Activated T-helper 1 cell treated with anti-CD3 and anti-CD28 coated beads, Interleukin-12 subunit alpha, Interleukin-12 subunit beta, Interleukin-2, Interleukin-4 antibody, amounts not matched to agents 30 ng/mL and 10 ng/mL and 1 ng/mL, durations not matched to agents 14 hours and 24 hours and 36 hours (primary cell): Measurements from ENCODE around the gene SFMBT1. TPM values are rescaled to one million over a fixed set of nuclear protein-coding genes. Genes with fewer than 3 reads are reported as not detected.

ENCODE experiments used
- DNase-seq: peaks from one replicate; pipeline ENCODE4 v3.0.0; 2021; ENCODE audit warnings: low spot score
- H3K27ac Mint-ChIP-seq: one replicate; pipeline ENCODE4 v1.8.0; 2021; ENCODE audit warnings: mild to moderate bottlenecking, mixed read lengths
- H3K27me3 Mint-ChIP-seq: one replicate; pipeline ENCODE4 v1.8.0; 2022; ENCODE audit warnings: mild to moderate bottlenecking, moderate library complexity, mixed read lengths; ENCODE audit not compliant: insufficient read depth
- H3K36me3 Mint-ChIP-seq: one replicate; pipeline ENCODE4 v1.8.0; 2021; ENCODE audit warnings: low read depth, mixed read lengths
- H3K4me1 Mint-ChIP-seq: one replicate; pipeline ENCODE4 v1.8.0; 2021; ENCODE audit warnings: low read depth, mixed read lengths
- H3K4me3 Mint-ChIP-seq: one replicate; pipeline ENCODE4 v1.8.0; 2021; ENCODE audit warnings: mild to moderate bottlenecking, moderate library complexity, mixed read lengths
- H3K9me3 Mint-ChIP-seq: one replicate; pipeline ENCODE4 v1.8.0; 2021; ENCODE audit warnings: mixed read lengths
- intact Hi-C: fragments of 100-400 bp; cut with micrococcal nuclease; formaldehyde crosslinking; loops from one replicate; pipeline ENCODE4 v1.15.1; 2024
- total RNA-seq: library from RNA; stranded (reverse); gene quantifications from 2 replicates; pipeline ENCODE4 v1.2.3, GENCODE V29; 2022

SFMBT1 gene
- total RNA-seq, 1 donor from 2014 or later = 28.4 TPM

- no peaks in the 10 kb centered on the region for H3K27me3 Mint-ChIP-seq
- H3K27ac Mint-ChIP-seq = peak overlapping the region; percentile 35
- peaks cover 9% of the 10 kb centered on the region for H3K4me1 Mint-ChIP-seq
- H3K9me3 Mint-ChIP-seq = no peaks in the 10 kb centered on the region
- peak; percentile 16 for DNase-seq
- H3K4me3 Mint-ChIP-seq = no peak overlapping the region
- peaks cover 12% of the 10 kb centered on the region for H3K36me3 Mint-ChIP-seq
- intact Hi-C loops = loop anchor here (1.0 to 2.0 kb wide), 6 partner anchors 38 to 192 kb away; partner anchors contain the start of gene STIMATE
Measured at GRCh38 chr3:52934630-52935530, 111.0 kb downstream of the SFMBT1 start.

GRCh38 chr3:52931889-52932288 lies 114.0 kb downstream of the SFMBT1 start:
- Mint-ChIP-seq H3K4me3 (no peak overlapping the region), H3K36me3 (peaks cover 17% of the 10 kb centered on the region), H3K27ac (no peak overlapping the region), H3K9me3 (no peaks in the 10 kb centered on the region), H3K27me3 (no peaks in the 10 kb centered on the region), H3K4me1 (peaks cover 9% of the 10 kb centered on the region)
- intact Hi-C loops = no loop called here
- DNase-seq = no peak

GRCh38 chr3:52931328-52931727 lies 114.5 kb downstream of the SFMBT1 start:
- H3K27me3 Mint-ChIP-seq = no peaks in the 10 kb centered on the region
- H3K36me3 Mint-ChIP-seq = peaks cover 17% of the 10 kb centered on the region
- no peak overlapping the region for H3K4me3 Mint-ChIP-seq
- intact Hi-C loops = no loop called here
- no peak for DNase-seq
- H3K27ac Mint-ChIP-seq = no peak overlapping the region
- peaks cover 9% of the 10 kb centered on the region for H3K4me1 Mint-ChIP-seq
- H3K9me3 Mint-ChIP-seq = no peaks in the 10 kb centered on the region

GRCh38 chr3:52930748-52931147 lies 115.1 kb downstream of the SFMBT1 start:
- DNase-seq = no peak
- H3K9me3 Mint-ChIP-seq = no peaks in the 10 kb centered on the region
- H3K36me3 Mint-ChIP-seq = peaks cover 17% of the 10 kb centered on the region
- intact Hi-C loops = no loop called here
- H3K27ac Mint-ChIP-seq = no peak overlapping the region
- H3K4me1 Mint-ChIP-seq = peaks cover 15% of the 10 kb centered on the region
- no peak overlapping the region for H3K4me3 Mint-ChIP-seq
- no peaks in the 10 kb centered on the region for H3K27me3 Mint-ChIP-seq

GRCh38 chr3:52926554-52926953 lies 119.3 kb downstream of the SFMBT1 start:
- DNase-seq = no peak
- H3K4me1 Mint-ChIP-seq = peaks cover 23% of the 10 kb centered on the region

GRCh38 chr3:52925405-52926313 lies 120.2 kb downstream of the SFMBT1 start:
- intact Hi-C loops = no loop called here
- Mint-ChIP-seq H3K27me3 (no peaks in the 10 kb centered on the region), H3K4me1 (peaks cover 23% of the 10 kb centered on the region), H3K36me3 (peaks cover 27% of the 10 kb centered on the region), H3K4me3 (no peak overlapping the region), H3K27ac (no peak overlapping the region), H3K9me3 (no peaks in the 10 kb centered on the region)
- no peak for DNase-seq

More at GRCh38 chr3:52926554-52926953, 119.3 kb downstream of the SFMBT1 start:
- Mint-ChIP-seq H3K27ac (no peak overlapping the region), H3K27me3 (no peaks in the 10 kb centered on the region), H3K9me3 (no peaks in the 10 kb centered on the region), H3K4me3 (no peak overlapping the region), H3K36me3 (peaks cover 27% of the 10 kb centered on the region)
- intact Hi-C loops = no loop called here

GRCh38 chr3:52923963-52924362 lies 121.9 kb downstream of the SFMBT1 start:
- peaks cover 33% of the 10 kb centered on the region for H3K36me3 Mint-ChIP-seq
- no peaks in the 10 kb centered on the region for H3K9me3 Mint-ChIP-seq
- H3K4me1 Mint-ChIP-seq = peaks cover 23% of the 10 kb centered on the region
- H3K27me3 Mint-ChIP-seq = no peaks in the 10 kb centered on the region
- DNase-seq = no peak
- intact Hi-C loops = no loop called here
- H3K27ac Mint-ChIP-seq = no peak overlapping the region
- H3K4me3 Mint-ChIP-seq = no peak overlapping the region

GRCh38 chr3:52920841-52921240 lies 125.0 kb downstream of the SFMBT1 start:
- H3K27ac Mint-ChIP-seq = no peak overlapping the region
- no peak for DNase-seq
- H3K27me3 Mint-ChIP-seq = no peaks in the 10 kb centered on the region
- no peak overlapping the region for H3K4me3 Mint-ChIP-seq
- intact Hi-C loops = no loop called here
- peaks cover 35% of the 10 kb centered on the region for H3K36me3 Mint-ChIP-seq
- H3K4me1 Mint-ChIP-seq = peaks cover 18% of the 10 kb centered on the region
- no peaks in the 10 kb centered on the region for H3K9me3 Mint-ChIP-seq

GRCh38 chr3:52917044-52917443 lies 128.8 kb downstream of the SFMBT1 start:
- Mint-ChIP-seq H3K27ac (no peak overlapping the region), H3K36me3 (peaks cover 32% of the 10 kb centered on the region), H3K4me3 (no peak overlapping the region), H3K27me3 (no peaks in the 10 kb centered on the region), H3K9me3 (no peaks in the 10 kb centered on the region), H3K4me1 (peaks cover 4% of the 10 kb centered on the region)
- DNase-seq = no peak
- intact Hi-C loops = no loop called here

GRCh38 chr3:52915294-52915693 lies 130.6 kb downstream of the SFMBT1 start:
- Mint-ChIP-seq H3K4me3 (no peak overlapping the region), H3K27me3 (no peaks in the 10 kb centered on the region), H3K4me1 (peaks cover 4% of the 10 kb centered on the region), H3K36me3 (peaks cover 28% of the 10 kb centered on the region), H3K9me3 (no peaks in the 10 kb centered on the region), H3K27ac (no peak overlapping the region)
- intact Hi-C loops = no loop called here
- DNase-seq = no peak

GRCh38 chr3:52912885-52913731 lies 132.8 kb downstream of the SFMBT1 start:
- Mint-ChIP-seq H3K4me3 (no peak overlapping the region), H3K27me3 (no peaks in the 10 kb centered on the region), H3K27ac (peak overlapping the region; percentile 50), H3K4me1 (peaks cover 4% of the 10 kb centered on the region), H3K36me3 (peaks cover 24% of the 10 kb centered on the region), H3K9me3 (no peaks in the 10 kb centered on the region)
- DNase-seq = no peak
- intact Hi-C loops = no loop called here

GRCh38 chr3:52910823-52911222 lies 135.1 kb downstream of the SFMBT1 start:
- Mint-ChIP-seq H3K4me3 (no peak overlapping the region), H3K27ac (no peak overlapping the region), H3K27me3 (no peaks in the 10 kb centered on the region), H3K9me3 (no peaks in the 10 kb centered on the region), H3K36me3 (peaks cover 26% of the 10 kb centered on the region), H3K4me1 (peaks cover 4% of the 10 kb centered on the region)
- no peak for DNase-seq
- intact Hi-C loops = no loop called here
